ENCODE results near the gene ZSCAN21. TPM values are rescaled to one million over a fixed set of nuclear protein-coding genes. Genes with fewer than 3 reads are reported as not detected.

The ZSCAN21 gene
- total RNA-seq, 8 experiments from 2014 or later: 5.9 to 19.5 (median 16.1) TPM

- Histone ChIP-seq H3K27ac (peak overlapping the region; percentile 99 to 100), H3K4me1 (replicated peaks in 1 of 2) (peaks cover 12 to 20% of the 10 kb centered on the region in 2 donors), H3K4me3 (peak overlapping the region; percentile 73 to 98 (median 93))
- 13 to 58% (median 33%) methylated on average over 1 to 11 of the region's 11 CpGs for WGBS, 10 experiments
- in situ Hi-C loops (cut with MboI; ENCODE audit: low pct_unique_long_range_greater_than_20kb in 2 of 9, low sequenced_read_pairs in 9 of 9, unreplicated experiment in 9 of 9): no loop called here
- ATAC-seq (replicated peaks in 6 of 8): peak in 6 of 8 experiments; percentile 8 to 65 (median 38)
Measured at GRCh38 chr7:100016215-100016901, 33.2 kb upstream of the ZSCAN21 start.

DNA sequence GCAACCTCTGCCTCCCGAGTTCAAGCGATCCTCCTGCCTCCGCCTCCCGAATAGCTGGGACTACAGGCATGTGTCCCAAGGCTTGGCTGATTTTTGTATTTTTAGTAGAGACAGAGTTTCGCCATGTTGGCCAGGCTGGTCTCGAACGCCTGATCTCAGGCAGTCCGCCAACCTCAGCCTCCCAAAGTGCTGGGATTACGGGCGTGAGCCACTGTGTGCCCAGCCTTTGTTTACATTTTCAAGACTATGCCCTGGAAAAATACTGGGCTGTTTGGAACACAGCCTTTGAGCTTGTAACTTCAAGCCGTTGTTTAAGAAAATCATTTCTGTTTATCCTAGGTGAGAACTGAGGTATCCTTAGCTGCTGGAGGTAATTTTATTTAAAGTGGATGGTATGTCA, 32.3 kb upstream of the ZSCAN21 start:
- Histone ChIP-seq H3K4me1 (replicated peaks in 1 of 2) (peaks cover 12 to 18% of the 10 kb centered on the region in 2 donors), H3K27ac (peak overlapping the region; percentile 99 to 100), H3K4me3 (peak overlapping the region in 3 of 5 donors; percentile 93 to 98 (median 94))
- ATAC-seq (replicated peaks in 6 of 8): no peak
- in situ Hi-C loops (cut with MboI; ENCODE audit: low pct_unique_long_range_greater_than_20kb in 2 of 9, low sequenced_read_pairs in 9 of 9, unreplicated experiment in 9 of 9): no loop called here
- 80 to 100% (median 97%) methylated on average over 1 to 7 of the region's 11 CpGs; no CpG with 5 or more reads in 4 of the 10 experiments for WGBS, 10 experiments

- no peak for ATAC-seq (replicated peaks in 6 of 8)
- WGBS, 10 experiments: 71 to 100% (median 97%) methylated on average over 2 to 5 of the region's 5 CpGs; no CpG with 5 or more reads in 1 of the 10 experiments
- no peak overlapping the region for H3K4me3 ChIP-seq
- in situ Hi-C loops (cut with MboI; ENCODE audit: low pct_unique_long_range_greater_than_20kb in 2 of 9, low sequenced_read_pairs in 9 of 9, unreplicated experiment in 9 of 9): no loop called here
- H3K4me1 ChIP-seq (replicated peaks in 1 of 2): peaks cover 12 to 16% of the 10 kb centered on the region in 2 donors
- H3K27ac ChIP-seq: no peak overlapping the region
Measured at GRCh38 chr7:100017875-100018274, 31.7 kb upstream of the ZSCAN21 start.

DNA sequence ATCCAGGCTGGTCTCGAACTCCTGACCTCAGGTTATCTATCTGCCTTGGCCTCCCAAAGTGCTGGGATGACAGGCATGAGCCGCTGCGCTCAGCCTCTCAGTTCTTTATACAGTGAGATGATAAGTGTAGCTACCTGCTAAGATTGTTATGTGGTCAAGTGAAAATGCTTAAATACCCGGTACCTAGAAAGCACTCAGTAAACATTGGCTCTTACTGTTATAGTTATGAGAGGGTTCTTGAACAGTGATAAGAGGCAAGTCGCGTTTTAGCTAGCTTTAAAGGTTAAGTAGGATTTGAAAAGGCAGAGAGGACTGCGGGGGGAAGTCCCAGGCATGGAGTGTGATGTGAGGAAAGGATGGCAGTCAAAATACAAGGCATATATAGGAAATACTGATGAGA, 29.7 kb upstream of the ZSCAN21 start:
- no peak overlapping the region for H3K27ac ChIP-seq
- 50 to 100% (median 88%) methylated on average over 1 to 7 of the region's 7 CpGs; no CpG with 5 or more reads in 2 of the 10 experiments for WGBS, 10 experiments
- H3K4me1 ChIP-seq (replicated peaks in 1 of 2): peaks cover 12 to 14% of the 10 kb centered on the region in 2 donors
- no peak overlapping the region for H3K4me3 ChIP-seq
- in situ Hi-C loops (cut with MboI; ENCODE audit: low pct_unique_long_range_greater_than_20kb in 2 of 9, low sequenced_read_pairs in 9 of 9, unreplicated experiment in 9 of 9): no loop called here
- no peak for ATAC-seq (replicated peaks in 6 of 8)

DNA sequence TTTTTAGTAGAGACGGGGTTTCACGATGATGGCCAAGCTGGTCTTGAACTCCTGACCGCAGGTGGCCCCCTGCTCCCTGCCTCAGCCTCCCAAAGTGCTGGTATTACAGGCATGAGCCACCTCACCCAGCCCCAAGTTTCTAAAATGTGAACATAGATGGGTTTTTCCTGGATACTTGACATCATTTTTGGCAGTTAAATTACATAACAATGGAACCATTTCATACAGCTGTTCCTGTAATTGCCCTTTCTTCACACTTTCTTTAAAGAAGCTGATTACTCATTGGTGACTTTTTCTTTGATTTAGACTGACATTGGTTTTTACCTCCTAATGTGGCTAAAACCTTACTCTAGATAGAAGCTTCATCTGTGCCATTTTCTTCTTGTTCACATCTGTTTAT, 28.3 kb upstream of the ZSCAN21 start:
- ATAC-seq (replicated peaks in 6 of 8): no peak
- H3K27ac ChIP-seq: no peak overlapping the region
- in situ Hi-C loops (cut with MboI; ENCODE audit: low pct_unique_long_range_greater_than_20kb in 2 of 9, low sequenced_read_pairs in 9 of 9, unreplicated experiment in 9 of 9): no loop called here
- 79 to 100% (median 88%) methylated on average over 2 to 3 of the region's 3 CpGs; no CpG with 5 or more reads in 6 of the 10 experiments for WGBS, 10 experiments
- H3K4me1 ChIP-seq (replicated peaks in 1 of 2): peaks cover 9 to 10% of the 10 kb centered on the region in 2 donors
- no peak overlapping the region for H3K4me3 ChIP-seq

- peak in 1 of 8 experiments; percentile 32 for ATAC-seq (replicated peaks in 6 of 8)
- Histone ChIP-seq H3K4me3 (no peak overlapping the region), H3K27ac (no peak overlapping the region), H3K4me1 (replicated peaks in 1 of 2) (peaks cover 0 to under 1% of the 10 kb centered on the region in 2 donors)
- 47 to 100% (median 76%) methylated on average over 1 to 5 of the region's 5 CpGs; no CpG with 5 or more reads in 3 of the 10 experiments for WGBS, 10 experiments
- in situ Hi-C loops (cut with MboI; ENCODE audit: low pct_unique_long_range_greater_than_20kb in 2 of 9, low sequenced_read_pairs in 9 of 9, unreplicated experiment in 9 of 9): no loop called here
Measured at GRCh38 chr7:100022621-100023020, 27.0 kb upstream of the ZSCAN21 start.

GRCh38 chr7:100023526-100023925, 26.0 kb upstream of the ZSCAN21 start:
- 92 to 100% (median 100%) methylated on average over 2 to 7 of the region's 12 CpGs; no CpG with 5 or more reads in 4 of the 10 experiments for WGBS, 10 experiments
- ATAC-seq (replicated peaks in 6 of 8): no peak
- Histone ChIP-seq H3K27ac (no peak overlapping the region), H3K4me1 (replicated peaks in 1 of 2) (no peaks in the 10 kb centered on the region), H3K4me3 (no peak overlapping the region)
- in situ Hi-C loops (cut with MboI; ENCODE audit: low pct_unique_long_range_greater_than_20kb in 2 of 9, low sequenced_read_pairs in 9 of 9, unreplicated experiment in 9 of 9): no loop called here

DNA sequence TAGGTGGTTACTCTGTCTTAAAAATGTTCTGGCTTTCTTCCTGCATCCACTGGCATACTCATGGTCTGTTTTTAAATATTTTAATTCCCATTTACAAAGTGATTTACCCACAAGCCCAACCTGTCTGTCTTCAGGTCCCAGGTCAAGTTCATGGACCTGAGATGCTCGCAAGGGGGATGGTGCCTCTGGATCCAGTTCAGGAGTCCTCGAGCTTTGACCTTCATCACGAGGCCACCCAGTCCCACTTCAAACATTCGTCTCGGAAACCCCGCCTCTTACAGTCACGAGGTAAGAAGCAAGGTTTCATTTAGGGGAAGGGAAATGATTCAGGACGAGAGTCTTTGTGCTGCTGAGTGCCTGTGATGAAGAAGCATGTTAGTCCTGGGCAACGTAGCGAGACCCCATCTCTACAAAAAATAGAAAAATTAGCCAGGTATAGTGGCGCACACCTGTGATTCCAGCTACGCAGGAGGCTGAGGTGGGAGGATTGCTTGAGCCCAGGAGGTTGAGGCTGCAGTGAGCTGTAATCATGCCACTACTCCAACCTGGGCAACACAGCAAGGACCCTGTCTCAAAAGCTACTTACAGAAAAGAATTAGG, 25.5 kb upstream of the ZSCAN21 start:
- ATAC-seq (replicated peaks in 6 of 8): no peak
- WGBS, 10 experiments: 73 to 100% (median 92%) methylated on average over 4 to 10 of the region's 12 CpGs; no CpG with 5 or more reads in 2 of the 10 experiments
- no peak overlapping the region for H3K4me3 ChIP-seq
- in situ Hi-C loops (cut with MboI; ENCODE audit: low pct_unique_long_range_greater_than_20kb in 2 of 9, low sequenced_read_pairs in 9 of 9, unreplicated experiment in 9 of 9): no loop called here
- H3K27ac ChIP-seq: no peak overlapping the region
- H3K4me1 ChIP-seq (replicated peaks in 1 of 2): no peaks in the 10 kb centered on the region

DNA sequence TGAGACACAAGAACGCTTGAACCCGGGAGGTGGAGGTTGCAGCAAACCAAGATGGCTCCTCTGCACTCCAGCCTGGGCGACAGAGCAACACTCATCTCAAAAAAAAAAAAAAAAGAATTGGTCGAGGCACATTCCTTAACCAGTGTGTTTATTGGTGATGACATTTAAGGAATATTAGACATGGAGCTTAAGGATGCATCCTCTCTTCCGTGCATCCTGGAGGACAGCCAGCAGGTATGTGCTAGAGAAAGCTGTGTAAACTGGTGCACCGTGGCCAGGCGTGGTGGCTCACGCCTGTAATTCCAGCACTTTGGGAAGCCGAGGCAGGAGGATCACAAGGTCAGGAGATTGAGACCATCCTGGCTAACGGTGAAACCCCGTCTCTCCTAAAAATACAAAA, 22.4 kb upstream of the ZSCAN21 start:
- 80 to 100% (median 98%) methylated on average over 1 to 10 of the region's 11 CpGs; no CpG with 5 or more reads in 5 of the 10 experiments for WGBS, 10 experiments
- in situ Hi-C loops (cut with MboI; ENCODE audit: low pct_unique_long_range_greater_than_20kb in 2 of 9, low sequenced_read_pairs in 9 of 9, unreplicated experiment in 9 of 9): loop anchor here in 1 of 9 experiments (25.0 kb wide), 1 partner anchor 90 kb away; the partner anchor contains the start of gene GJC3
- no peak for ATAC-seq (replicated peaks in 6 of 8)
- Histone ChIP-seq H3K4me1 (replicated peaks in 1 of 2) (no peaks in the 10 kb centered on the region), H3K4me3 (no peak overlapping the region), H3K27ac (no peak overlapping the region)

- in situ Hi-C loops (cut with MboI; ENCODE audit: low pct_unique_long_range_greater_than_20kb in 2 of 9, low sequenced_read_pairs in 9 of 9, unreplicated experiment in 9 of 9): loop anchor here in 1 of 9 experiments (25.0 kb wide), 1 partner anchor 92 kb away; the partner anchor contains the start of gene GJC3
- Histone ChIP-seq H3K4me1 (replicated peaks in 1 of 2) (no peaks in the 10 kb centered on the region), H3K4me3 (no peak overlapping the region), H3K27ac (no peak overlapping the region)
- ATAC-seq (replicated peaks in 6 of 8): no peak
- WGBS, 10 experiments: 60 to 100% (median 89%) methylated on average over 1 to 4 of the region's 5 CpGs; no CpG with 5 or more reads in 4 of the 10 experiments
Measured at GRCh38 chr7:100029596-100029995, 20.0 kb upstream of the ZSCAN21 start.

DNA sequence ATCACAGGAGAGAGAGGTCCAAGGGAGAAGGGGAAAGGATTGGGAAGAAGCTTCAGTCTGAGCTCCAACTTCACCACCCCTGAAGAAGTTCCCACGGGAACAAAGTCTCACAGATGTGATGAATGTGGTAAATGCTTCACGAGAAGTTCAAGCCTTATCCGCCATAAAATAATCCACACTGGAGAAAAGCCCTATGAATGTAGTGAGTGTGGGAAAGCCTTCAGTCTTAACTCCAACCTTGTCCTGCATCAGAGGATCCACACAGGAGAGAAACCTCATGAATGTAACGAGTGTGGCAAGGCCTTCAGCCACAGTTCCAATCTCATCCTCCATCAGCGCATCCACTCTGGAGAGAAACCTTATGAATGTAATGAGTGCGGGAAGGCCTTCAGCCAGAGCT, 16.0 kb upstream of the ZSCAN21 start:
- no peak overlapping the region for H3K4me3 ChIP-seq
- no peak overlapping the region for H3K27ac ChIP-seq
- WGBS, 10 experiments: 84 to 100% (median 91%) methylated on average over 1 to 3 of the region's 6 CpGs; no CpG with 5 or more reads in 4 of the 10 experiments
- no peaks in the 10 kb centered on the region for H3K4me1 ChIP-seq (replicated peaks in 1 of 2)
- no peak for ATAC-seq (replicated peaks in 6 of 8)
- in situ Hi-C loops (cut with MboI; ENCODE audit: low pct_unique_long_range_greater_than_20kb in 2 of 9, low sequenced_read_pairs in 9 of 9, unreplicated experiment in 9 of 9): loop anchor here in 1 of 9 experiments (25.0 kb wide), 1 partner anchor 96 kb away; the partner anchor contains the start of gene GJC3

DNA sequence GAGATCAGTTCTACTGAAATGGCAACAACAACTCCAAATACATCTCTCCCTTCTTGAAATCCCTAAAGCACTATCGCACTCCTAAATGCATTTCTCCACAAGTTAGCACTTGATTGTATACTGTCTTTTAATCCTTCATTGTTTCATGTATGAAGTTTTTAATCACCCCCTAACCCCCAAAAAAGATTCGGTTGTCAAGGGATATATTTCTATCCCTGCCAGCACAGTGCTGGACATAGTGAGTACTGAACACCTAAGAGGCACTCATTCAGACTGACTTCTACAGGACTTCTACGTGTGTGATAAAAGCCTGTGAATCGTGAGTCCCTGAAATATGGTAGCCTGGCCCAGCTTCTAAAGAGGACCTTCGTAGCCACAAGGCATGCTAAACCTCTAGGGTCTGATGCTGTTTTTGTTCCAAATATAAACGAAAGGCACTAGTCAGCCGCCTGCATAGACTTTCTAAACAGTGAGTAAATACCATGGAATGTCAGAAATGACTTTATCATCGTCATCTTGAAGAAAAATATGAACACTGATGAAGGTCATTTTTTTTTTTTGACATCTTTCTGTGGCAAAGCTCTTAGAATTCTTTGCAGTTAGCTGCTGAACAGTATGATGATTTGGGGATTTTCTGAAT, 14.6 kb upstream of the ZSCAN21 start:
- in situ Hi-C loops (cut with MboI; ENCODE audit: low pct_unique_long_range_greater_than_20kb in 2 of 9, low sequenced_read_pairs in 9 of 9, unreplicated experiment in 9 of 9): loop anchor here in 1 of 9 experiments (25.0 kb wide), 1 partner anchor 98 kb away; the partner anchor contains the start of gene GJC3
- Histone ChIP-seq H3K4me1 (replicated peaks in 1 of 2) (no peaks in the 10 kb centered on the region), H3K4me3 (no peak overlapping the region), H3K27ac (no peak overlapping the region)
- no peak for ATAC-seq (replicated peaks in 6 of 8)
- 35 to 100% (median 97%) methylated on average over 2 to 8 of the region's 8 CpGs for WGBS, 10 experiments

- in situ Hi-C loops (cut with MboI; ENCODE audit: low pct_unique_long_range_greater_than_20kb in 2 of 9, low sequenced_read_pairs in 9 of 9, unreplicated experiment in 9 of 9): loop anchor here in 1 of 9 experiments (25.0 kb wide), 1 partner anchor 99 kb away; the partner anchor contains the start of gene GJC3
- WGBS, 10 experiments: 0 to 95% (median 67%) methylated on average over 1 to 6 of the region's 6 CpGs; no CpG with 5 or more reads in 1 of the 10 experiments
- no peak for ATAC-seq (replicated peaks in 6 of 8)
- no peak overlapping the region for H3K4me3 ChIP-seq
- no peak overlapping the region for H3K27ac ChIP-seq
- no peaks in the 10 kb centered on the region for H3K4me1 ChIP-seq (replicated peaks in 1 of 2)
Measured at GRCh38 chr7:100035876-100036275, 13.7 kb upstream of the ZSCAN21 start.

All from motor neuron (in vitro differentiated cells).